RWPE2 (cell line): ENCODE data around the gene VPS4A.
A peak's percentile ranks its signal among the peaks of the same experiment; 100 is the strongest.

ENCODE experiments used
- ATAC-seq: fragments of 200-7000 bp; cut with Tn5 transposase; 3 replicates; pipeline ENCODE4 v1.9.1; 2021; ENCODE audit warnings: low read depth
- DNase-seq: peaks from one replicate; pipeline ENCODE4 v3.0.0-alpha.2; 2020; ENCODE audit warnings: low spot score
- H3K27ac ChIP-seq: fragments of 450-650 bp; 2 replicates; pipeline ENCODE4 v1.5.1; 2017; ENCODE audit warnings: mild to moderate bottlenecking; ENCODE audit not compliant: poor library complexity, severe bottlenecking
- H3K27me3 ChIP-seq: fragments of 250-450 bp; sonication (Bioruptor Pico); 2 replicates; pipeline ENCODE4 v1.5.1; 2021; ENCODE audit warnings: mild to moderate bottlenecking, moderate library complexity; ENCODE audit not compliant: insufficient read depth, poor library complexity, severe bottlenecking
- H3K36me3 ChIP-seq: fragments of 250-450 bp; sonication (Bioruptor Pico); 2 replicates; pipeline ENCODE4 v1.5.1; 2020; ENCODE audit warnings: low read depth, mild to moderate bottlenecking, moderate library complexity
- H3K4me1 ChIP-seq: fragments of 250-450 bp; sonication (Bioruptor Pico); 2 replicates; pipeline ENCODE4 v1.5.1; 2021; ENCODE audit warnings: mild to moderate bottlenecking, moderate library complexity; ENCODE audit not compliant: insufficient read depth, poor library complexity, severe bottlenecking
- H3K4me3 ChIP-seq: fragments of 250-450 bp; sonication (Bioruptor Pico); 2 replicates; pipeline ENCODE4 v1.5.1; 2021; ENCODE audit warnings: mild to moderate bottlenecking, moderate library complexity; ENCODE audit not compliant: severe bottlenecking
- H3K9me3 ChIP-seq: fragments of 250-450 bp; sonication (Bioruptor Pico); 2 replicates; pipeline ENCODE4 v1.5.1; 2021; ENCODE audit warnings: mild to moderate bottlenecking, moderate library complexity; ENCODE audit not compliant: severe bottlenecking
- TF ChIP-seq, protein P1 (sequence below): fragments of 450-650 bp; IDR thresholded peaks from one replicate; pipeline ENCODE4 v1.5.1; 2017; ENCODE audit warnings: mild to moderate bottlenecking, moderate library complexity; ENCODE audit not compliant: poor library complexity, severe bottlenecking

VPS4A gene

GRCh38 chr16:69310653-69311532 is at the start of gene VPS4A:
Gene VPS4A (plus strand): TSS chr16:69311350. CDS start chr16:69311512, 162 bp downstream.
- Histone ChIP-seq H3K9me3 (no peaks in the 10 kb centered on the region), H3K27me3 (no peaks in the 10 kb centered on the region), H3K36me3 (peaks cover 31% of the 10 kb centered on the region), H3K4me3 (peak within 1 kb of the TSS; percentile 92), H3K4me1 (no peaks in the 10 kb centered on the region), H3K27ac (peak within 1 kb of the TSS; percentile 64)
- TF ChIP-seq, protein P1, sequence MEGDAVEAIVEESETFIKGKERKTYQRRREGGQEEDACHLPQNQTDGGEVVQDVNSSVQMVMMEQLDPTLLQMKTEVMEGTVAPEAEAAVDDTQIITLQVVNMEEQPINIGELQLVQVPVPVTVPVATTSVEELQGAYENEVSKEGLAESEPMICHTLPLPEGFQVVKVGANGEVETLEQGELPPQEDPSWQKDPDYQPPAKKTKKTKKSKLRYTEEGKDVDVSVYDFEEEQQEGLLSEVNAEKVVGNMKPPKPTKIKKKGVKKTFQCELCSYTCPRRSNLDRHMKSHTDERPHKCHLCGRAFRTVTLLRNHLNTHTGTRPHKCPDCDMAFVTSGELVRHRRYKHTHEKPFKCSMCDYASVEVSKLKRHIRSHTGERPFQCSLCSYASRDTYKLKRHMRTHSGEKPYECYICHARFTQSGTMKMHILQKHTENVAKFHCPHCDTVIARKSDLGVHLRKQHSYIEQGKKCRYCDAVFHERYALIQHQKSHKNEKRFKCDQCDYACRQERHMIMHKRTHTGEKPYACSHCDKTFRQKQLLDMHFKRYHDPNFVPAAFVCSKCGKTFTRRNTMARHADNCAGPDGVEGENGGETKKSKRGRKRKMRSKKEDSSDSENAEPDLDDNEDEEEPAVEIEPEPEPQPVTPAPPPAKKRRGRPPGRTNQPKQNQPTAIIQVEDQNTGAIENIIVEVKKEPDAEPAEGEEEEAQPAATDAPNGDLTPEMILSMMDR: peak; percentile 95
- DNase-seq (peak; percentile 96), ATAC-seq (peak; percentile 90)

- DNase-seq: no peak
- no peak for ATAC-seq
- H3K27ac ChIP-seq: no peak overlapping the region
- peaks cover 29% of the 10 kb centered on the region for H3K36me3 ChIP-seq
- H3K4me3 ChIP-seq: no peak overlapping the region
- no peaks in the 10 kb centered on the region for H3K4me1 ChIP-seq
- no peaks in the 10 kb centered on the region for H3K9me3 ChIP-seq
- no peaks in the 10 kb centered on the region for H3K27me3 ChIP-seq
- TF ChIP-seq, protein P1: no peak
Measured at GRCh38 chr16:69266334-69267063, 44.7 kb upstream of the VPS4A start.

- no peaks in the 10 kb centered on the region for H3K27me3 ChIP-seq
- no peaks in the 10 kb centered on the region for H3K9me3 ChIP-seq
- no peak overlapping the region for H3K27ac ChIP-seq
- ATAC-seq (no peak), DNase-seq (no peak)
- H3K4me3 ChIP-seq: no peak overlapping the region
- H3K36me3 ChIP-seq: peaks cover 33% of the 10 kb centered on the region
- H3K4me1 ChIP-seq: no peaks in the 10 kb centered on the region
- TF ChIP-seq, protein P1: no peak
Measured at GRCh38 chr16:69267633-69268032, 43.5 kb upstream of the VPS4A start.

DNA sequence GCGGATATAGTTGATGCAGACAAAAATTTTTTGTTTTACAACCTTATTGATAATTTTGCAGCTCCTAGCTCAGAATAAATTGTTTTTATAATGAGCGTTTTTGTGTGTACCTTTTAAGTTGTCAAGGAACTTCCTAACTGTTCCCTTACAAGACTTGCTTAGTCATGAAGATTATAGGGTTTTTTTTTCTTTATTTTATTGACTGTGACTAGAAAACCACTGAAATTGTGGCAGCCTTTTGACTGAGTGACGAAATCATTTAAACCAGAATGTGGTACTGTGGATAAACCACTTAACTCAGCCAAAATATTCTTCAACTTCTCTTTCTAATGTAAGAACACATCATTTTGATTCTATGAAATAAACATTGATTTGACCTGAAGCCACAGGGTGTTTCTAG is 40.8 kb upstream of the VPS4A start:
- Histone ChIP-seq H3K9me3 (no peaks in the 10 kb centered on the region), H3K4me1 (no peaks in the 10 kb centered on the region), H3K36me3 (peaks cover 33% of the 10 kb centered on the region), H3K4me3 (no peak overlapping the region), H3K27ac (no peak overlapping the region), H3K27me3 (no peaks in the 10 kb centered on the region)
- no peak for ATAC-seq
- DNase-seq: no peak
- TF ChIP-seq, protein P1: no peak
